NCI-H2196 (cell line): Measurements from ENCODE around the gene POU2AF2.
"Not testable (repeated sequence)": the region's sequence is repeated elsewhere in the genome, so short reads cannot be mapped to it uniquely, and the experiment has no call there.

Experiments
- DNase-seq: peaks from one replicate; lab custom pipeline; 2025; ENCODE audit not compliant: unreplicated experiment; lab: John Stamatoyannopoulos, UW

POU2AF2 gene

DNA sequence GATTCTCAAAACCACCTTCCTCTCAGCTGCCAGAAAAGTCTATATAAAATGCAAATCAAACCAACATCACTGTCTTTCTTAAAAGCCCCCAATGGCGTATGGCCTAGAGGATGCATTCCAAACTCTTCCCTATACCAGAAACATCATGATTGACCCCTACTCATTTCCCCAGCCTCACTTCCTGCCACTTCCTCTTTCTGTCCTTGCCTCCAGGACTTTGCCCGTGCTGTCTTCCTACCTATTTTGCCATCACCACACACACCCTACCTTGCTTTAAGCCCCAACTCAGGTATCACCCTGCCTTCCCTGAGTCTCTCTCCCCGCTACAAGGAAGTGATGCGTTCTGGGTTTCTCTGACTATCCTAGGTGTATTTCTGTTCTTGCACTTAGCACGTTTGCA is 8.1 kb downstream of the POU2AF2 start:
- DNase-seq, result no peak

DNA sequence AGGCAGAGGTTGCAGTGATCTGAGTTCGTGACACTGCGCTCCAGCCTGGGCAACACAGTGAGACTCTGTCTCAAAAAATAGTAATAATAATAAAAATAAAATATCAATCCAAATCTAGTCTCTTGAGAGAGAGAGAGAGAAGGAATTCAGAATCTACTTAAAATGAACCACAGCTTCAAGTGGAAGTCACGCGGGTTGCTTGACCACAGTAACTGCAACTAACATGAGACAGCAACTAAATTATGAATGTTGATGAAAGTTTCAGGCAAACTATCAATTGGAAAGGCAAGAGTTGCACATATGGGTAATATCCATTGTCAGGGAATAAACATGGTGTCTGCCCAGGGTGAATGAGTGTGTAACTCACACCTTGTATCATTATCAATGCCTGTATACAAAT is 12.5 kb downstream of the POU2AF2 start:
- no peak for DNase-seq

DNA sequence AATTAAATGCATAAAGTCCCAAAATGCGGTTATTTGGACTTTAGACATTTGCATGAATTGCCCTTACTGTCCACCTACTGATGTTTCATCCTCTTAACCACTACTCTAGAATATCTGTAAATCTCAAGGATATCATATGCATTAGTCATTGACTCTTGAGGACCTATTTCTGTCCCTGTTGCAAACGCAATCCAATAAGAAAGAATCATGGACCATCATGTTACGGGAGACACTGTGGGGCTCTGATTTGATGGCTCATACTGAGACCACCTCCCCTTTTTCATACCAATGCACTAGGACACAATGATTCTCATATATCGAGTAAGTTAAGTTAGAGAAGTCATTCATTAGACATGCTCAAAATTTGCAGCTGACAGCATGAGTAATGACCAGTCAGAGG is 14.4 kb downstream of the POU2AF2 start:
- no peak for DNase-seq

DNA sequence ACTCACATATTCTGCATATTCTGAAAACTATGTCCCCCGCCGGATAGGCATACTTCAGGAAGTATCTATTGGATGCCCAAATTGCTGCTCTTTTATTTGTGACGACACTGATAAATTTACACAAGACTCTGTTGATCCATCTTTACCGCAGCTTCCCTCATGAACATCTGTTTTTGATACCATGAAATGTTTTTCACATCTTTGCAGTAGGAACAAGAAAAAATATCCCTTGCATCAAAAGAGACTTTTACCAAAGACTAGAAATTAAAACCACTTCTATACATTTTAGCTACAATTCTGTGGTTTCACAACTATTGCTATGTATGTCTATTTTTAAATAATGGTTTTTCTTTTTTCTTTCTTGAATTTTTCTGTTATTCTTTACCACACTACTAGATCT is 15.3 kb downstream of the POU2AF2 start:
- DNase-seq, result no peak

DNA sequence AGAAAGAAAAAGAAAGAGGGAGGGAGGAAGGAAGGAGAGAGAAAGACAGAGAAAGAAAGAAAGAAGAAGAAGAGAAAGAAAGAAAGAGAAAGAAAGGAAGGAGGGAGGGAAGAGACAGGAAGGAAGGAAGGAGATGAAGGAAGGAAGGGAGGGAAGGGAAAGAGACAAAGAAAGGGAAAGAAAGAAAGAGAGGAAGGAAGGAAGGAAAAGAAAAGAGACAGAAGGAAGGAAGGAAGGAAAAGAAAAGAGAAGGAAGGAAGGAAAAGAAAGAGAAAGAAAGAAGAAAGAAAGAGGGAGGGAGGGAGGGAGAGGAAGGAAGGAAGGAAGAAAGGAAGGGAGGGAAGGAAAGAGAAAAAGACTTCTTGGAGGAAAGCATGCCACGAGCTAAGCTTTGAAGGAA is 19.1 kb downstream of the POU2AF2 start:
- no peak for DNase-seq

DNA sequence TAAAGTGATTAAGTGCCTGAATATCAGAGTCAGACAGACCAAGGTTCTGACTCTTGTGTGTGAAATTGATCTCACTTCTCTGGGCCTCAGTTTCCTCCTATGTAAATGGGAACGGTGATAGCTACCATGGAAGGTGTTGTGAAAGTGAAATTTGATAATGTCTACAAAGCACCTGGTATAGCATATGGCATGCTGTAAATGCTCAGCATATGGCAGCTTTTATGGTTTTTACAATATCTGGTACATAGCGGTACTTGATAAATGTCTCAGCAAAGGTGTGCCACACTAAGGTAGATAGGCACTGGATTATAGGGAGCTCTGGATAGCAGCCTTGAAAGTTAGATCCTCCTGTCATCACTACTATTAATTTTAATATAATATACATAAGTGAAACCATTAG is 19.9 kb downstream of the POU2AF2 start:
- DNase-seq, result no peak

DNA sequence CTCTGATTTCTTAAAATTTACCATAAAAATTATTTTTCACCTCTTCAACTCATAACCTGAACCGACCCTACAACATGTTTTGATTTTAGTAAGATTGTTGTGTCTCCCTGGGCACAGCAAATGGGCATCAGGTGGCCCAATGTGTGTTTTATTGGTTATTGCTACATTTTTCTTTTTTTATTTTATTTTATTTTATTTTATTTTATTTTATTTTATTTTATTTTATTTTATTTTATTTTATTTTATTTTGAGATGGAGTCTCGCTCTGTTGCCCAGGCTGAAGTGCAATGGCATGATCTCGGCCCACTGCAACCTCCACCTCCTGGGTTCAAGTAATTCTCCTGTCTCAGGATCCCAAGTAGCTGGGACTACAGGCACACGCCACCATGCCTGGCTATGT is 22.8 kb downstream of the POU2AF2 start:
- not testable (repeated sequence) for DNase-seq

DNA sequence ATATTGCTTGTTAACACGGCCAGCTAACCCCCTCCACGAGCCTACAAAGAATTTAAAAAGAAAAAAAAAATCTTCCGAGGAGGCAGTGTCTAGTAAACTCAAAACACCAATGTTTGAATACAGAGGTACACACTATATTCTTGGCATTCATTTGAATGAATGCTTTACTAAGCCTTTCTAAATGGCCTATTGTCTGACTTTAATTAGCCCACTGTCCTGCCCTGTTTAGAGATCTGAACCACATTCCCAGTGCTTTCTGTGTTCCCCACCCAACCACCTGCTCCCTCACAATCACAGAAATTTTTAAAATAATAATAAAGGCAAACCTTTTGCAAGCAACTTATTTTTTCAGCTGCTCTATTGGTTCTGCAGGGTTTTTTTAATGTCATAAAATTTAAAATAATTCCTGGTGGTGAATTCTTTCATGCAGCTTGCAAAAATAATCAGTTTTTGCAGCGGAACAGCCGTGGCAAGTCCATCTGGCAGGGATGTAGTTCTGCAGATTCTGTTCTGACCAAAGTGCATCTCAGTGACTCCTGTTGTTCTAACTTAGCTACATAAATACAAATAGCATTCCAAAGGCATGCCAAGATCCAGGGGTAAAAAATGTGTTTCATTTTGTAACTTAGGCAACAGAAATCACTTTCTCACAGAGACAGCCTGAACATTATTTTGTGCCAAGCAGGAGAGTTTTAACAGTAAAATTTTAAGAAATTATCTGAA is 23.8 kb downstream of the POU2AF2 start:
- DNase-seq, result no peak

DNA sequence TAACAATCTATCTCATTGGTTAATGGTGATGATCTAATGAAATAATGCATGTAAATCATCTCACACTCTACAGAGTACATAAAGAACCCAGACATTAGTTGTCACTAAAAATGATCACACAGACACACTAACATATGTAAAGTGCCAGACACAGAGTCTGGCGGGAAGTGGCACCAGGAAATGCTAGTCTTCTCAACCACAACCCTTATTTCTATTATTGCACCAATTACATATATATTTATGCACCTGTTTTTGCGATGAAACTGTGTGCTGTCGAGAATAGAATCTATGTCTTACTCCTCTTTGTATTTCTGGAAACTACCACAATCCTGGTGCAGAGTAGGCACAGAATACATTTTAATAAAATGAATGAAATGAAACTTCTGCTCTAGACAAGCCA is 26.9 kb downstream of the POU2AF2 start:
- DNase-seq, result no peak

DNA sequence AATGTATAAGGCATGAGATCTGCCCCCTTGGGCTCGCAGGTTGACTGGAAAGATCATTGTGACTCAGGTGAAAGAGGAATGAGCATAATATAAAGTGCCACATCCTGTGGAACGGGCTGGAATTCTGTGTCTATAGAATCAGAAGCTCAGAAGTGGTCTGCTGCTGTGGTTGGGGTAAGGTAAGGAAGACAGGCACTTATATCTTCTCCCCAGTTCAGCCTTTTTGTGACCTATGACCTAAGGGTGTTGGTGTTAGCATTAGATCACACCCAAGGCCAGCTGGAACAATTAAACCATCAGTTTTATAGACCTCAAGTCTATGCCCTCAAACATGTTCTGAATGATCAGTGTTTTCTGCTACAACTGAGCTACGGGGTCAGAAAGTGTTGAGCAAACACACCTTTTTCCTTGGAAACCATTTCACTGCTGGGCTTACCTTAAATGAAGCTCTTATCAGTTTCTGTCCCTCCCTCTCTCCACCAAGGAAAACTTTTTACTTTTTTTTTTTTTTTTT is 37.1 kb downstream of the POU2AF2 start:
- DNase-seq, result no peak

DNA sequence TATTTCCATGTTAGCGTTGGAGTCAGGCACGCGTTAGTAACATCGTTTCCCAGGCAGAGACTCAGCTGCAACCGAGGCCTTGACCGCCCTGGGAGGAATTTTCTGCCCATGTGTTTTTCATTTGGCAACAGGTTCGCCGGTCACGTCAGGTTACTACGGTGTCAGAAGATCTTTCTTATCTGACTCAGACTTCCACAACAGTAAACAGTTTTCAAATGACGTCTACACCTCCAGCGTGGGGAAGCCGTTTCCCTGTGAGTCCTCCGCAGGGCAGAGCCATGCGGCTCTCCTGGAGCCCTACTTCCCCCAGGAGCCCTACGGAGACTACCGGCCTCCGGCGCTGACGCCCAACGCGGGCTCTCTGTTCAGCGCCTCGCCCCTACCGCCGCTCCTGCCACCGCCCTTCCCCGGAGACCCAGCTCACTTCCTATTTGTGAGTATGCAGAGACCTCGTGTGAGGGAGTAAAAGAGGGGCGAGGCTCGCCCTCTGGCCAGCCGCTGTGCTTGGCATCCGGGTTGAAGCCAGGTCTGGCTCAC is 38.5 kb downstream of the POU2AF2 start:
- no peak for DNase-seq

DNA sequence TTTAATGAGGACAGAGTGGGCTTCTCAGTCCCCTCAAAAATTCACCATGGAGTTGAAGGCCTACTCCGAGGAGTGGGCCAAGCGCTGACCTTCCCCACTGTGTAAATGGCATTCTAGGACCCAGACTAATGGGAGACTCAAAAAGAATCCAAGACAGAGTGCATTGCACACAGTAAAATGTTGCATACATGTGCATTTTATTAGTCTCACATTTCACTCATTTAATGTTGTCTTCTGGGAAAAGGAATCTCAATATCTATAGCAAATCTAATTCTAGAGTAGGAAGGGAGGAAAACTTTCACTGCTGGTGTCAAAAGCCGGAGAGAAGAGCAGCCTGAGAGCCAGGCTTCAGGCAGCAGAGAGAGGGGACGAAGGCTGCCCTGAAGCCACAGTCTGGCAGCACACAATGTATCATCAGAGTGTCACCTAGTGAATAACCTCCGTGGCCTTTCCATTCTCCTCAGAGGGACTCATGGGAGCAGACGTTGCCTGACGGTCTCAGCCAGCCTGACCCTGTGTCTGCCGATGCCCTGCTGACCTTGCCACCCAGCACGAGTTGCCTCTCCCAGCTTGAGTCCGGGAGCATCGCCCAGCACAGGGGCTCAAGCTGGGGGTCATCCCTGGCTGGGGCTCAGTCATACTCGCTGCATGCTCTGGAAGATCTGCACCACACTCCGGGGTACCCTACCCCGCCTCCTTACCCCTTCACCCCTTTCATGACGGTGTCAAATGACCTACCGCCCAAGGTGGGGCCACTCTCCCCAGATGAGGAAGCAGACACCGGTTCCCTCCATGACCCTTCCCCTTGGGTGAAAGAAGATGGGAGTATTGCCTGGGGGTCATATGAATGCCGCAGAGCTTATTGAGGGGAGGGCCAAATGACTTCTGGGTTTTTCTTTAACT is 39.9 kb downstream of the POU2AF2 start:
- no peak for DNase-seq

DNA sequence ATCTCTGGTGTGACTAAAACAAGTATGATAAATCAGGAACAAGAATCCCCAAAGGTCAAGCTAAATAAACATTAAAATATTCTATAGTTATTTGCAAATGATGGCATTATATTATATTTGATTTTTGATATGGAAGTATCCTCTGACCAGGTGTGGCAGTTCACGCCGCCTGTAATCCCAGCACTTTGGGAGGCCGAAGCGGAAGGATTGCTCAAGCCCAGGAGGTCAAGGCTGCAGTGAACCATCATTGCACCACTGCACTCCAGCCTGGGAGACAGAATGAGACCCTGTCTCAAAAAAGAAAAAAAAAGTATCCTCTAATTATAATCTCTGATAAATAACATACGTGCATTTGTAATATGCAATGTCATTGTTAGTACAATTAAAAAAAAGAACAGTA is 46.2 kb downstream of the POU2AF2 start:
- no peak for DNase-seq

DNA sequence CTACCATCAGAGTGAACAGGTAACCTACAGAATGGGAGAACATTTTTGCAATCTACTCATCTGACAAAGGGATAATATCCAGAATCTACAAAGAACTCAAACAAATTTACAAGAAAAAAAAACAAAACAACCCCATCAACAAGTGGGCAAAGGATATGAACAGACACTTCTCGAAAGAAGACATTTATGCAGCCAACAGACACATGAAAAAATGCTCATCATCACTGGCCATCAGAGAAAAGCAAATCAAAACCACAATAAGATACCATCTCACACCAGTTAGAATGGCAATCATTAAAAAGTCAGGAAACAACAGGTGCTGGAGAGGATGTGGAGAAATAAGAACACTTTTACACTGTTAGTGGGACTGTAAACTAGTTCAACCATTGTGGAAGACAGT is 46.9 kb downstream of the POU2AF2 start:
- DNase-seq, result not testable (repeated sequence)

DNA sequence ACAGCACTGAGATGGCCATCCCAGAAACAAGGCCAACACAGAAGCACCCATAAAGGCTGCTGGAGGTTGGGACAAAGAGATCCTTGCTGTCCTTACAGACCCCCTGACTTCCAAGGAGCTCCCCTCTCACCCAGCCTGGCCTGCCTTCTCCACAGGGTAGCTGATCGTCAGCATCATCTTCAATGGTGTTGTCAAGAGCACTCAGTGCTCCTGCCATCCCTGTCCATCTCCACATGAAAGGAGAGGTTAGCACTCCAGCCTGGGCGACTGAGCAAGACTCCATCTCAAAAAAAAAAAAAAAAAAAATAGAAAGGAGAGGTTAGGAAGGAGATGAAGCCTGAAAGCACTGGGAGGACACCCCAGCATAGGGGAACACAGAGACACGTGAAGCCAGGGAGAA is 50.7 kb downstream of the POU2AF2 start:
- DNase-seq, result no peak

DNA sequence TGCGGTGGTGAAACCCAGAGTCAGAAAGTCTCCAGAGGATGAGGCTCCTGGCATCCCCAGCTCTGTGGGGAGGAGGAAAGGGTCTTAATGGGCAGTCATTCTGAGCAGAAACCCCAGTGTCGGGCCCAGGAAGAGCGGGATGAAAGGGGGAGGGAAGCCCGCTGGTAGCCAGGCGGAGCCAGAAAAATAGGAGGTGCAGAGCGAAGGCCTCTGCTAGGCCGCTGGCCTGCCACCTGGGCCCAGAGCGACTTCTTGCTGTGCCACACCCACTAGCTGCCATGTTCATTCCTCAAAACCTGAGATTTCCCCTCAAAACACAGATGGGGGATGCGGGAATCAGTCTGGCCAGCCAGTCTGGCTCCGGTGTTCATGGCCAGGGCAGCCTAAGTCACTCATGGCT is 52.2 kb downstream of the POU2AF2 start:
- no peak for DNase-seq

DNA sequence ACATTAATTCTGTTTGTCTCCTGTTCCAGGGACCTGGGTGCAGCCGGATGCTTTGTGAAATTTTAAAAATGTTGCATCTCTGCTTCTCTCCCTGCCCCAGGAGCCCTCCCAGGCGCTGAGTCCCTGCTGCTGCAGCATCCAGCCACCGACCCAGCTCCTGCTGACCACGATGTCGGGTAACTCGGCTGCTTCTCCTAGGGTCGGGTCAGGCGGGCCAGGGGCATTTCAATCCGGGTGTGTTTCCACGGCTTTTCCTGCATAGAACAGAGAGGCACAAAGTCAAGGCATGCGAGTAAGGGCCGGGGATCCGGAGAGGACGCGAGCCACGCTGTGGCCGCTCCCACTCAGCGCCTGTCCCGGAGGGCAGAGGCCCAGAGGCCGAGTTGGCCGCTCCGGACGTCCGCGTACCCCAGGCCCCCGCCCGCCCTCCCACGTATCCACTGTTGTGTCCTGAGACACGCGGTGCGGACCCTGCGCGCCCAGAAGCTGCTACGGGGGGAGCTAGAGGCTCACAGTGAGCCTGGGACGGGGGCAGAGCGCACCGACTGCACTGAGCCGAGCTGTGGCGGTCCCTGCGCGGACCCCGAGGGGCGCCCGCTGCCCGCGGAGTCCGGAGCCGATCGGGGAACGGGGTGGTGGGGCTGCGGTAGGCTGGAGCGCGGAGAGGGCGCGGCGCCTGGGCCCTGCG is 53.0 kb downstream of the POU2AF2 start, which contains the start of gene POU2AF3:
TSS of gene POU2AF3 (plus strand) at position 134 of the 688 bp plus-strand sequence. CDS start at position 170, 36 bp downstream.
- DNase-seq, result no peak

DNA sequence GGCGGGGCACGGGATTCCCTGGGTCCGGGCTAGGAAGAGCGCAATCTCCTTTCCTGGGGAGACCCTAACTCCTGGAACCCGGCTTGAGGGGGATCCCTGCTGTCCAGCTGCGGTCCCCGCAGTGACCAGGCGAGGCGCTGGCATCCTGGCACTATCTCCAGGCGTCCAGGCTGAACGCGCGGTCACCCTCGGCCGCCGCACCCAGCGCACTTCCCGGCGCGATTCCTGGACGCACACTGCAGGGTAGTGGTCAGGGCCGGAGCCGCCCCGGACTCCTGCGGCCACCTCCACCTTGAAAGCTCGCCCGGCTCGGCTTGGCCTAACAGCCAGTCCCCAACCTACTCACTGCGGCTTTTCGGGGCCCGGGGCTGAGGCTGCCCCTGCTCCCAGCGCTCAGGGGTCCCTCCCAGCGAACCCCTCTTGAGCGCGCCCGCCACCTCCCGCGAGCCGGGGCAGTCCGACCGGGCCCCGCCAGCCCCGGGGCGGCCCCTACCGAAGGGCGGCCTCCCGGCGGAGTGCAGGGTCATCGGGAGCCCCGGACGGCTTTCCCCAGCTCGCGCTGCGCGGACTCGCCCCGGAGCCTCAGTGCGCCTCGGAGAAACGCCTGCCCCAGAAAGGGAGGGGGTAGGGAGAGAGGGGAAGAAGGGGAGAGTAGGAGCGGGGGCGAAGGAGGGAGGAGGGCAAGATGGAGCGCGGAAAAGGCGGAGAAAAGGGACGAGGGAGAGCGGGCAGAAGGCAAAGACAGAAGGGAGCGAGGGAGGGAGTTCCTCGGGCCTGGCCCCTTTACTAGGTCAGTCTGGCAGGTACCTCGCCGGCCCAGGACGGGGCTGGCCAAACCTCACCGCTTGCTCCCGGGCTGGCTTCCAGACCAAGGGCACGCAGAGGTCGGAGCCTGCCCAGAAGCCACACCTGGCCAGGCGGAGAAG is 53.8 kb downstream of the POU2AF2 start:
- no peak for DNase-seq

DNA sequence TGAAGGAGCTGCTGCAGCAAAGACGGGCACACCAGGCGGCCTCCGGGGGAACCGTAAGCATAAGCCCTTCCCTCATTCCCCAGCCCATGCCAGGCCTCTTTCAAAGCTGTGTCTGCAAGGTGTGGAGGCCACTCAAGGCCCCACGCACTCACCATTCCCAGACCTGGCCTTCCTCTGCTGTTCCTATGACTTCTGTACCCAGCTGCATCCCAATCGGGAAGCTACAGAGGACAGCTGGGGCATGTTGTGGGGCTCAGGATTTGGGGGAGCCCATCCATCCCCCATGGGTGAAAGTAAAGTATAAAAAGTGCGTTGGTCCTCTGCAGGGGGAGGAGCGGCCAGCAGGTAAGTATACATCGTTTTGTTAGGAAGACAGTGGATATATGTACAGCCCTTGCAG is 55.0 kb downstream of the POU2AF2 start:
- no peak for DNase-seq
